Measurements from ENCODE around the gene CAV2.

The CAV2 gene

DNA sequence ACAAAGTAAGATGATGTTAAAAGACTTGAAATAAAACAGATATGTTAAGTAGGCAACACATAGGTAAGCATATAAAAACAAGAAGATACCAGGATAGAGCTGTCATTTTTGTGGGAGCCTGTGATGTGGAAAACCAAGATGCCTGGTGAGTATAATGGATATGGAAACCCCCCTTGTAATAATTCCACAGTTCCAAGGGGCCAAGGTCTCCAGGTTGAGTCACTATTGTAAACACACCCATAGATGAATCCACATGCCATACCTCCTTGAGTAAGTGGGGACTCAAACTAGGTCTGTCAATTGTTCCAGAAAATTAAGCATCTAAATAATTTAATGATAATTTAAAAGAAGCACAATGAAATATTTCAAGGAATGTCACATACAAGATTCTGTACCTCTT is 41.2 kb downstream of the CAV2 start:
- Histone ChIP-seq H3K27me3 (ENCODE audit: control insufficient read depth, insufficient read depth, low read length) (no peaks in the 10 kb centered on the region), H2AFZ (no peak overlapping the region), H3K4me2 (ENCODE audit: low read length) (no peak overlapping the region), H3K4me3 (ENCODE audit: low read depth, low read length) (no peak overlapping the region), H3K9me3 (ENCODE audit: control insufficient read depth, low read length) (no peaks in the 10 kb centered on the region), H3K36me3 (ENCODE audit: control insufficient read depth, insufficient read depth, low read length) (no peaks in the 10 kb centered on the region), H3K9ac (no peak overlapping the region), H3K4me1 (no peaks in the 10 kb centered on the region), H3K27ac (no peak overlapping the region), H3K79me2 (no peaks in the 10 kb centered on the region)
- TF ChIP-seq CTCF (IDR thresholded peaks at IDR 0.05) = no peak

- Histone ChIP-seq H3K9me3 (ENCODE audit: control insufficient read depth, low read length) (no peaks in the 10 kb centered on the region), H3K27ac (no peak overlapping the region), H3K4me1 (no peaks in the 10 kb centered on the region), H3K27me3 (ENCODE audit: control insufficient read depth, insufficient read depth, low read length) (no peaks in the 10 kb centered on the region), H3K36me3 (ENCODE audit: control insufficient read depth, insufficient read depth, low read length) (no peaks in the 10 kb centered on the region), H3K79me2 (no peaks in the 10 kb centered on the region), H3K4me3 (ENCODE audit: low read depth, low read length) (no peak overlapping the region), H3K4me2 (ENCODE audit: low read length) (no peak overlapping the region), H2AFZ (no peak overlapping the region), H3K9ac (no peak overlapping the region)
- TF ChIP-seq CTCF (IDR thresholded peaks at IDR 0.05) = no peak
Measured at GRCh38 chr7:116541951-116542350, 42.4 kb downstream of the CAV2 start.

GRCh38 chr7:116542618-116543017 is 43.1 kb downstream of the CAV2 start:
- H3K27ac ChIP-seq = no peak overlapping the region
- H3K36me3 ChIP-seq (ENCODE audit: control insufficient read depth, insufficient read depth, low read length) = no peaks in the 10 kb centered on the region
- no peak for TF ChIP-seq CTCF (IDR thresholded peaks at IDR 0.05)

GRCh38 chr7:116543664-116544063 is 44.1 kb downstream of the CAV2 start:
- no peak overlapping the region for H2AFZ ChIP-seq
- no peak overlapping the region for H3K9ac ChIP-seq
- no peak overlapping the region for H3K27ac ChIP-seq
- no peak overlapping the region for H3K4me2 ChIP-seq (ENCODE audit: low read length)
- no peaks in the 10 kb centered on the region for H3K27me3 ChIP-seq (ENCODE audit: control insufficient read depth, insufficient read depth, low read length)
- no peaks in the 10 kb centered on the region for H3K9me3 ChIP-seq (ENCODE audit: control insufficient read depth, low read length)
- no peak overlapping the region for H3K4me3 ChIP-seq (ENCODE audit: low read depth, low read length)
- H3K4me1 ChIP-seq = no peaks in the 10 kb centered on the region
- no peaks in the 10 kb centered on the region for H3K36me3 ChIP-seq (ENCODE audit: control insufficient read depth, insufficient read depth, low read length)
- no peak for TF ChIP-seq CTCF (IDR thresholded peaks at IDR 0.05)
- no peaks in the 10 kb centered on the region for H3K79me2 ChIP-seq

More at GRCh38 chr7:116542618-116543017, 43.1 kb downstream of the CAV2 start:
- H3K4me3 ChIP-seq (ENCODE audit: low read depth, low read length) = no peak overlapping the region
- H3K9ac ChIP-seq = no peak overlapping the region
- H3K9me3 ChIP-seq (ENCODE audit: control insufficient read depth, low read length) = no peaks in the 10 kb centered on the region
- no peaks in the 10 kb centered on the region for H3K4me1 ChIP-seq
- no peaks in the 10 kb centered on the region for H3K79me2 ChIP-seq
- no peaks in the 10 kb centered on the region for H3K27me3 ChIP-seq (ENCODE audit: control insufficient read depth, insufficient read depth, low read length)
- H2AFZ ChIP-seq = no peak overlapping the region
- H3K4me2 ChIP-seq (ENCODE audit: low read length) = no peak overlapping the region

- H3K4me1 ChIP-seq = no peaks in the 10 kb centered on the region
- no peaks in the 10 kb centered on the region for H3K27me3 ChIP-seq (ENCODE audit: control insufficient read depth, insufficient read depth, low read length)
- no peak for TF ChIP-seq CTCF (IDR thresholded peaks at IDR 0.05)
- no peak overlapping the region for H2AFZ ChIP-seq
- H3K9me3 ChIP-seq (ENCODE audit: control insufficient read depth, low read length) = no peaks in the 10 kb centered on the region
- H3K36me3 ChIP-seq (ENCODE audit: control insufficient read depth, insufficient read depth, low read length) = no peaks in the 10 kb centered on the region
- no peak overlapping the region for H3K4me2 ChIP-seq (ENCODE audit: low read length)
- no peak overlapping the region for H3K4me3 ChIP-seq (ENCODE audit: low read depth, low read length)
- H3K9ac ChIP-seq = no peak overlapping the region
- no peak overlapping the region for H3K27ac ChIP-seq
- H3K79me2 ChIP-seq = no peaks in the 10 kb centered on the region
Measured at GRCh38 chr7:116544487-116544886, 44.9 kb downstream of the CAV2 start.

All from parathyroid adenoma (tissue), 2 donors.